Erythroblast (primary cell): ENCODE measurements around the gene ANAPC2.
A peak's percentile ranks its signal among the peaks of the same experiment; 100 is the strongest.

Experiments used
- DNase-seq, 2 experiments: peaks; one replicate each; lab custom pipeline; 2025; lab: John Stamatoyannopoulos, UW
- GATA1 ChIP-seq: IDR thresholded peaks from 2 replicates; pipeline ENCODE4 v1.6.1; 2011; ENCODE audit warnings: low read depth, mild to moderate bottlenecking, control low read depth, low read length, moderate library complexity
- POLR2A ChIP-seq: IDR thresholded peaks from 2 replicates; pipeline ENCODE4 v1.6.1; 2011; ENCODE audit warnings: mild to moderate bottlenecking, low read length

Gene ANAPC2

GRCh38 chr9:137215196-137215986 lies 27.0 kb upstream of the ANAPC2 start:
- no peak for TF ChIP-seq POLR2A
- no peak for TF ChIP-seq GATA1
- DNase-seq = no peak

GRCh38 chr9:137214620-137215019 lies 26.3 kb upstream of the ANAPC2 start:
- DNase-seq = no peak
- TF ChIP-seq GATA1 (no peak), POLR2A (no peak)

GRCh38 chr9:137213160-137214060 lies 25.1 kb upstream of the ANAPC2 start:
- DNase-seq = peak in 1 of 2 experiments; percentile 38
- TF ChIP-seq GATA1 (no peak), POLR2A (no peak)

GRCh38 chr9:137212520-137212919 lies 24.2 kb upstream of the ANAPC2 start:
- no peak for DNase-seq
- no peak for TF ChIP-seq GATA1
- no peak for TF ChIP-seq POLR2A

- no peak for TF ChIP-seq POLR2A
- no peak for TF ChIP-seq GATA1
- DNase-seq = no peak
These were observed 23.2 kb upstream of the ANAPC2 start for GRCh38 chr9:137211532-137211931.

GRCh38 chr9:137206602-137207001 lies 18.2 kb upstream of the ANAPC2 start:
- TF ChIP-seq GATA1 (no peak), POLR2A (no peak)
- peak; percentile 64 to 80 for DNase-seq

- DNase-seq = peak; percentile 94 to 96
These were observed 17.0 kb upstream of the ANAPC2 start, which contains the start of the genes NDOR1 and TMEM203 for GRCh38 chr9:137205126-137206069. Gene NDOR1, plus strand, starts transcription at chr9:137205700. Its CDS starts 78 bp downstream, at chr9:137205778. Gene TMEM203, minus strand, starts transcription at chr9:137205648. Its CDS starts 234 bp downstream, at chr9:137205414.

GRCh38 chr9:137204731-137205125 lies 16.4 kb upstream of the ANAPC2 start:
- no peak for DNase-seq
- TF ChIP-seq GATA1 (no peak), POLR2A (no peak)

More at GRCh38 chr9:137205126-137206069, 17.0 kb upstream of the ANAPC2 start, which contains the start of the genes NDOR1 and TMEM203:
- TF ChIP-seq POLR2A = peak; percentile 87
- no peak for TF ChIP-seq GATA1

- TF ChIP-seq GATA1 (no peak), POLR2A (no peak)
- peak in 1 of 2 experiments; percentile 45 for DNase-seq
These were observed 14.6 kb upstream of the ANAPC2 start for GRCh38 chr9:137202966-137203365.

- no peak for DNase-seq
- TF ChIP-seq GATA1 (no peak), POLR2A (no peak)
These were observed 13.0 kb upstream of the ANAPC2 start for GRCh38 chr9:137201205-137201868.

- peak; percentile 99 for DNase-seq
- peak; percentile 90 for TF ChIP-seq POLR2A
- TF ChIP-seq GATA1 = no peak
These were observed 12.2 kb upstream of the ANAPC2 start, which contains the start of gene TPRN for GRCh38 chr9:137200311-137201204. Gene TPRN, minus strand, starts transcription at chr9:137200741. Its CDS starts 30 bp downstream, at chr9:137200711.
